GM12878 (cell line): ENCODE measurements around the gene DDTL. TPM values are rescaled to one million over a fixed set of nuclear protein-coding genes. Genes with fewer than 3 reads are reported as not detected.
"Not testable (repeated sequence)": the region's sequence is repeated elsewhere in the genome, so short reads cannot be mapped to it uniquely, and the experiment has no call there.

Source experiments
- ATAC-seq: fragments of 200-7000 bp; cut with Tn5 transposase; 3 replicates; pipeline ENCODE4 v1.9.1; 2020; ENCODE audit warnings: mild to moderate bottlenecking, moderate library complexity
- BruUV-seq: library from RNA; stranded (reverse); fragments of 400-500 nt; replicated peaks from 2 replicates; lab custom pipeline; 2021; lab: Mats Ljungman, UMichigan
- CTCF ChIA-PET: fragments of 300-600 bp; sonication (Branson Sonifier 250); formaldehyde crosslinking; extraction: SDS; loops from one replicate; lab custom pipeline; 2021; ENCODE audit warnings: inconsistent platforms; lab: Yijun Ruan, JAX
- POLR2A ChIA-PET: fragments of 350-600 bp; formaldehyde crosslinking; extraction: SDS; loops from one replicate; lab custom pipeline; 2021; ENCODE audit warnings: inconsistent platforms; lab: Charles Lee
- RAD21 ChIA-PET: fragments of 300-600 bp; sonication (Branson Sonifier 250); formaldehyde crosslinking; loops from one replicate; lab custom pipeline; 2023; ENCODE audit warnings: antibody characterized with exemption; ENCODE audit not compliant: unreplicated experiment; lab: Charles Lee
- SMC1A ChIA-PET: fragments of 300-600 bp; sonication (Branson Sonifier 250); formaldehyde crosslinking; loops from one replicate; lab custom pipeline; 2023; ENCODE audit not compliant: unreplicated experiment, uncharacterized antibody; lab: Charles Lee
- DNase-seq: peaks from one replicate; pipeline ENCODE4 v3.0.0-alpha.2; 2011; ENCODE audit warnings: low read depth, low spot score
- FAIRE-seq: peaks from 3 replicates; lab custom pipeline; 2011; peaks lifted over from hg19 to GRCh38; lab: Jason Lieb, UNC
- H2AFZ ChIP-seq: 2 replicates; pipeline ENCODE4 v1.6.0; 2011; ENCODE audit warnings: low read depth, low read length, control low read depth; ENCODE audit not compliant: control insufficient read depth
- H3K27ac ChIP-seq: 2 replicates; pipeline ENCODE4 v1.5.1; 2011; ENCODE audit warnings: control low read depth; ENCODE audit not compliant: control insufficient read depth, insufficient read depth
- H3K27me3 ChIP-seq, 2 experiments: replicated peaks in 1 of 2; 2 replicates each; pipeline versions ENCODE4 v1.6.0 to v1.6.1; 2011; ENCODE audit warnings: low read length in 1 of 2; ENCODE audit not compliant: control insufficient read depth in 2 of 2, insufficient read depth in 2 of 2
- H3K36me3 ChIP-seq, 2 experiments: 2 replicates each; pipeline ENCODE4 v1.5.1; 2011; ENCODE audit warnings: low read length in 1 of 2; ENCODE audit not compliant: control insufficient read depth in 2 of 2, insufficient read depth in 2 of 2
- H3K4me1 ChIP-seq: 2 replicates; pipeline ENCODE4 v1.6.1; 2011; ENCODE audit warnings: mild to moderate bottlenecking, low read length, moderate library complexity, mixed read lengths; ENCODE audit not compliant: control insufficient read depth, insufficient read depth
- H3K4me2 ChIP-seq: 2 replicates; pipeline ENCODE4 v1.6.0; 2011; ENCODE audit warnings: control low read depth; ENCODE audit not compliant: control insufficient read depth, insufficient read depth
- H3K4me3 ChIP-seq: fragments of 200-600 bp; sonication (generic); 2 replicates; pipeline ENCODE4 v1.5.1; 2016
- H3K79me2 ChIP-seq: 2 replicates; pipeline ENCODE4 v1.6.0; 2011; ENCODE audit warnings: low read length; ENCODE audit not compliant: control insufficient read depth, insufficient read depth
- H3K9ac ChIP-seq: 2 replicates; pipeline ENCODE4 v1.8.0; 2011; ENCODE audit warnings: low read length, control low read depth, mixed read lengths; ENCODE audit not compliant: control insufficient read depth, insufficient read depth
- H3K9me3 ChIP-seq: replicated peaks from 3 replicates; pipeline ENCODE4 v1.5.1; 2011; ENCODE audit warnings: mild to moderate bottlenecking, low read length; ENCODE audit not compliant: control insufficient read depth, insufficient read depth
- H4K20me1 ChIP-seq: 2 replicates; pipeline ENCODE4 v1.6.0; 2011; ENCODE audit not compliant: control insufficient read depth, insufficient read depth
- IKZF2 ChIP-seq, 2 experiments: fragments of 450-650 bp; IDR thresholded peaks; 2 replicates each; pipeline ENCODE4 v1.6.1; 2017; ENCODE audit warnings: mild to moderate bottlenecking in 2 of 2, moderate library complexity in 2 of 2
- RAD51 ChIP-seq: fragments of 450-650 bp; IDR thresholded peaks from 2 replicates; pipeline ENCODE4 v1.6.1; 2016; ENCODE audit warnings: moderate library complexity, mild to moderate bottlenecking, inconsistent platforms
- ZBTB4 ChIP-seq: fragments of 450-650 bp; formaldehyde crosslinking; IDR thresholded peaks from 2 replicates; pipeline ENCODE4 v1.4.0; 2022; ENCODE audit warnings: mild to moderate bottlenecking, moderate library complexity
- ZNF24 ChIP-seq: fragments of 450-650 bp; IDR thresholded peaks from 2 replicates; pipeline ENCODE4 v1.6.1; 2017; ENCODE audit warnings: antibody characterized with exemption, mild to moderate bottlenecking
- WGBS: methylation state at CpG from one replicate; pipeline ENCODE4 v1.1.6; 2016; ENCODE audit warnings: low lambda C conversion rate; ENCODE audit not compliant: insufficient replicate concordance, insufficient coverage; ENCODE audit errors: missing lambda C conversion rate; 5-methylcytosine and 5-hydroxymethylcytosine counted together
- in situ Hi-C: fragments of 300-500 bp; cut with MboI; formaldehyde crosslinking; loops from 9 replicates; pipeline ENCODE4 v1.14.3; 2018; ENCODE audit warnings: mixed read lengths
- intact Hi-C: fragments of 100-400 bp; cut with micrococcal nuclease; formaldehyde crosslinking; loops from one replicate; pipeline ENCODE4 v1.14.2; 2022; ENCODE audit not compliant: unreplicated experiment
- polyA plus RNA-seq, 11 experiments: library from polyadenylated mRNA; depleted of rRNA in 4 of 11; unstranded in 6 of 11; stranded (reverse) in 5 of 11; fragments of >200 nt; fragmentation: Nextera tagmentation in 4 of 11; fragmentation: Illumina TruSeq in 1 of 11; extraction: Ambion mirVana in 4 of 11; extraction: Trizol in 1 of 11; gene quantifications; 1 replicate in 1 of 11; 2 replicates in 10 of 11; pipeline versions ENCODE4 v1.2.1 to v1.2.3, GENCODE V29; 2011 to 2016; ENCODE audit warnings: inconsistent platforms in 2 of 11, missing spikeins in 2 of 11, low read depth in 1 of 11
- total RNA-seq, 4 experiments: library from RNA; depleted of rRNA in 3 of 4; stranded (reverse); fragments of >200 nt in 3 of 4; fragmentation: Illumina TruSeq in 1 of 4; extraction: Trizol in 1 of 4; gene quantifications; 2 replicates each; pipeline versions ENCODE4 v1.2.1 to v1.2.3, GENCODE V29; 2013 to 2021
- TF ChIP-seq, protein P1 (sequence below): IDR thresholded peaks from 2 replicates; pipeline ENCODE4 v1.6.1; 2011; ENCODE audit warnings: borderline replicate concordance, low read depth, mild to moderate bottlenecking, moderate library complexity, low read length; ENCODE audit not compliant: insufficient read depth, poor library complexity, severe bottlenecking
- TF ChIP-seq, protein P2 (sequence below), 3 experiments: IDR thresholded peaks in 2 of 3; conservative IDR thresholded peaks in 1 of 3; 2 replicates each; pipeline ENCODE4 v1.5.1; 2011; ENCODE audit warnings: low read depth in 3 of 3, low read length in 3 of 3, mild to moderate bottlenecking in 3 of 3, control low read depth in 2 of 3, moderate library complexity in 2 of 3, inconsistent platforms in 1 of 3, mixed read lengths in 1 of 3; ENCODE audit not compliant: control insufficient read depth in 2 of 3, insufficient read depth in 1 of 3; ENCODE audit errors: extremely low read depth in 1 of 3

Gene DDTL
- total and polyA plus RNA-seq, 10 of the 15 experiments (the other 5 are each of a cell fraction or from before 2014, with no cell fraction given) = 0.05 to 4.0 (median 1.4) TPM; not detected in 3

DNA sequence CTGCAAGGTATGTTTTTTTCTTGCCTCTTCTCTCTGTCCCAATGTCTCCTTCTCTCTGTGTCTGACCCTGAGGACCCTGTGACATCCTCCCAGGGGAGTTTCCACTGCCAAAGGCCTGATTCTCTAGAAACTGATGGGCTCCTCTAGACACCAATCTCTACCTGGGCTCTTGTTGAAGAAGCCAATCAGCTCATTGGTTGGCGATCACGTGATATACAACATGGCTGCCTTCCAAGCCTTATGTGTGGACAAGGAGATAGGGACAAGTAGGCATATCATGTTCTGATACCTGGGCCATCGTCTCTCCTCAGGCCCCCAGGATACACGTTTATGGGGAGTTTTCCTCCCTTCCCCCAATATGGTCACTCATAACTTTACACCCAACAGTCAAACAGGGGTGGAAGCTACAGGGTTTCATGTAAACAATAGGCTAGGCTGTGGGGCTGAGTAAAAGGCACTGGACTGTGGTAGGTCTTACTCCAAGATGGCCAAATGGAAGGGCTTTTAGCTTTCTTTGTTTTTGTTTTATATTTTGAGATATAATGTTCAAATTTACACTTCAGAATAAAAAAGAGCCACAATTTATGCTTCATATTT is 27.0 kb downstream of the DDTL start:
- H2AFZ ChIP-seq, H3K4me3 ChIP-seq, in situ Hi-C loops, H3K27me3 ChIP-seq, H3K4me2 ChIP-seq, CTCF ChIA-PET, H3K9ac ChIP-seq, intact Hi-C loops, H3K79me2 ChIP-seq, SMC1A ChIA-PET, H3K36me3 ChIP-seq, H4K20me1 ChIP-seq, H3K4me1 ChIP-seq, BruUV-seq, H3K27ac ChIP-seq, FAIRE-seq, DNase-seq, H3K9me3 ChIP-seq, RAD21 ChIA-PET: not testable (repeated sequence)
- ATAC-seq = peak; percentile 25; the same call in 1 of the 3 replicates
- POLR2A ChIA-PET = interaction anchor here (0.6 kb wide), 1 partner anchor 516 kb away, joined by 5 read pairs; no protein-coding TSS in a partner anchor
- WGBS = 28% methylated on average over 4 of the region's 4 CpGs

DNA sequence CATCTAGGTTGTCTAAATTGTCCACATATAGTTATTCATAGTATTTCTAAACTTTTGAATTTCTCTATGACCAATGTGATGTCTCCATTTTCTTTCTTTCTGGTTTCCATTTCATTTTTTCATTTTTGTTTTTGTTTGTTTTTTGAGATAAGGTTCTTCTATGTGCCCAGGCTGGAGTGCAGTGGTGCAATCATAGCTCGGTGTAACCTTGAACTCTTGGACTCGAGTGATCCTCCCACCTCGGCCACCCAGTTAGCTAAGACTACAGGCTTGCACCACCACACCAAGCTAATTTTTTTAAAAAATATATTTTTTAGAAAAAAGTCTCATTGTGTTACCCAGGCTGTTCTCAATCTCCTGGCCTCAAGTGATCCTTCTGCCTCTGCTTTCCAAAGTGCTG is 30.4 kb downstream of the DDTL start:
- no peaks in the 10 kb centered on the region for H3K79me2 ChIP-seq
- intact Hi-C loops = no loop called here
- no peaks in the 10 kb centered on the region for H3K27me3 ChIP-seq
- no peaks in the 10 kb centered on the region for H4K20me1 ChIP-seq
- SMC1A ChIA-PET = no interaction called here
- in situ Hi-C loops = no loop called here
- no peaks in the 10 kb centered on the region for H3K9me3 ChIP-seq
- no peak overlapping the region for H3K4me3 ChIP-seq
- no peak overlapping the region for H2AFZ ChIP-seq
- WGBS = 88% methylated on average over 3 of the region's 3 CpGs
- no peak overlapping the region for H3K4me2 ChIP-seq
- POLR2A ChIA-PET = no interaction called here
- no peaks in the 10 kb centered on the region for H3K36me3 ChIP-seq
- no TSS peak for BruUV-seq
- FAIRE-seq (no peak), ATAC-seq (no peak), DNase-seq (no peak)
- H3K27ac ChIP-seq = no peak overlapping the region
- H3K9ac ChIP-seq = no peak overlapping the region
- CTCF ChIA-PET = no interaction called here
- no peaks in the 10 kb centered on the region for H3K4me1 ChIP-seq
- RAD21 ChIA-PET = no interaction called here
- TF ChIP-seq, protein P1, sequence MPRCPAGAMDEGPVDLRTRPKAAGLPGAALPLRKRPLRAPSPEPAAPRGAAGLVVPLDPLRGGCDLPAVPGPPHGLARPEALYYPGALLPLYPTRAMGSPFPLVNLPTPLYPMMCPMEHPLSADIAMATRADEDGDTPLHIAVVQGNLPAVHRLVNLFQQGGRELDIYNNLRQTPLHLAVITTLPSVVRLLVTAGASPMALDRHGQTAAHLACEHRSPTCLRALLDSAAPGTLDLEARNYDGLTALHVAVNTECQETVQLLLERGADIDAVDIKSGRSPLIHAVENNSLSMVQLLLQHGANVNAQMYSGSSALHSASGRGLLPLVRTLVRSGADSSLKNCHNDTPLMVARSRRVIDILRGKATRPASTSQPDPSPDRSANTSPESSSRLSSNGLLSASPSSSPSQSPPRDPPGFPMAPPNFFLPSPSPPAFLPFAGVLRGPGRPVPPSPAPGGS = no peak
- TF ChIP-seq IKZF2 (IDR thresholded peaks at IDR 0.05) (no peak), ZBTB4 (CRISPR knock-in tag) (no peak), RAD51 (no peak), ZNF24 (no peak)
- TF ChIP-seq, protein P2, sequence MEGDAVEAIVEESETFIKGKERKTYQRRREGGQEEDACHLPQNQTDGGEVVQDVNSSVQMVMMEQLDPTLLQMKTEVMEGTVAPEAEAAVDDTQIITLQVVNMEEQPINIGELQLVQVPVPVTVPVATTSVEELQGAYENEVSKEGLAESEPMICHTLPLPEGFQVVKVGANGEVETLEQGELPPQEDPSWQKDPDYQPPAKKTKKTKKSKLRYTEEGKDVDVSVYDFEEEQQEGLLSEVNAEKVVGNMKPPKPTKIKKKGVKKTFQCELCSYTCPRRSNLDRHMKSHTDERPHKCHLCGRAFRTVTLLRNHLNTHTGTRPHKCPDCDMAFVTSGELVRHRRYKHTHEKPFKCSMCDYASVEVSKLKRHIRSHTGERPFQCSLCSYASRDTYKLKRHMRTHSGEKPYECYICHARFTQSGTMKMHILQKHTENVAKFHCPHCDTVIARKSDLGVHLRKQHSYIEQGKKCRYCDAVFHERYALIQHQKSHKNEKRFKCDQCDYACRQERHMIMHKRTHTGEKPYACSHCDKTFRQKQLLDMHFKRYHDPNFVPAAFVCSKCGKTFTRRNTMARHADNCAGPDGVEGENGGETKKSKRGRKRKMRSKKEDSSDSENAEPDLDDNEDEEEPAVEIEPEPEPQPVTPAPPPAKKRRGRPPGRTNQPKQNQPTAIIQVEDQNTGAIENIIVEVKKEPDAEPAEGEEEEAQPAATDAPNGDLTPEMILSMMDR (IDR thresholded peaks at IDR 0.05 in 2 of 3, conservative IDR thresholded peaks at IDR 0.05 in 1 of 3; ENCODE audit: control insufficient read depth in 2 of 3, extremely low read depth in 1 of 3, insufficient read depth in 1 of 3, low read depth in 3 of 3, low read length in 3 of 3) = no peak
